Trophoblast cell (in vitro differentiated cells and primary cell): ENCODE results near the gene LRP2.
A peak's percentile ranks its signal among the peaks of the same experiment; 100 is the strongest.

Experiments
- DNase-seq, 2 donors: peaks; one replicate each; pipeline ENCODE4 v3.0.0-alpha.2; 2016
- H2AFZ ChIP-seq: 2 replicates; pipeline ENCODE4 v1.6.1; 2013; ENCODE audit warnings: low read length, moderate library complexity, mild to moderate bottlenecking; ENCODE audit not compliant: insufficient read depth, poor library complexity
- H2AK5ac ChIP-seq: 2 replicates; pipeline ENCODE4 v1.6.1; 2013; ENCODE audit warnings: mild to moderate bottlenecking, low read length
- H2BK120ac ChIP-seq: 2 replicates; pipeline ENCODE4 v1.6.1; 2013; ENCODE audit warnings: low read length, mild to moderate bottlenecking, moderate library complexity; ENCODE audit not compliant: insufficient read depth, poor library complexity
- H2BK12ac ChIP-seq: 2 replicates; pipeline ENCODE4 v1.6.1; 2013; ENCODE audit warnings: mild to moderate bottlenecking, low read length, moderate library complexity
- H2BK5ac ChIP-seq: 2 replicates; pipeline ENCODE4 v1.6.1; 2013; ENCODE audit warnings: low read length, low read depth, moderate library complexity, mild to moderate bottlenecking; ENCODE audit not compliant: poor library complexity
- H3K14ac ChIP-seq: 2 replicates; pipeline ENCODE4 v1.6.1; 2013; ENCODE audit warnings: mild to moderate bottlenecking, low read length
- H3K18ac ChIP-seq: 2 replicates; pipeline ENCODE4 v1.6.1; 2013; ENCODE audit warnings: mild to moderate bottlenecking, low read length
- H3K23ac ChIP-seq: 2 replicates; pipeline ENCODE4 v1.6.1; 2013; ENCODE audit warnings: low read length
- H3K27ac ChIP-seq: 2 replicates; pipeline ENCODE4 v1.5.1; 2013; ENCODE audit warnings: low read depth, mild to moderate bottlenecking, inconsistent platforms, low read length, moderate library complexity
- H3K27me3 ChIP-seq: 2 replicates; pipeline ENCODE4 v1.6.1; 2013; ENCODE audit warnings: inconsistent platforms, mild to moderate bottlenecking, low read length, moderate library complexity; ENCODE audit not compliant: insufficient read depth
- H3K36me3 ChIP-seq, 2 experiments: 1 replicate in 1 of 2; 2 replicates in 1 of 2; pipeline ENCODE4 v1.6.1; 2013; ENCODE audit warnings: low read length in 2 of 2, mild to moderate bottlenecking in 2 of 2, moderate library complexity in 1 of 2; ENCODE audit not compliant: insufficient read depth in 2 of 2, control insufficient read depth in 1 of 2
- H3K4ac ChIP-seq: 2 replicates; pipeline ENCODE4 v1.6.1; 2013; ENCODE audit warnings: low read depth, mild to moderate bottlenecking, low read length, moderate library complexity
- H3K4me1 ChIP-seq, 2 experiments: 1 replicate in 1 of 2; 2 replicates in 1 of 2; pipeline ENCODE4 v1.6.1; 2013; ENCODE audit warnings: low read length in 2 of 2, mild to moderate bottlenecking in 2 of 2, moderate library complexity in 1 of 2; ENCODE audit not compliant: insufficient read depth in 2 of 2, control insufficient read depth in 1 of 2
- H3K4me2 ChIP-seq: 2 replicates; pipeline ENCODE4 v1.6.1; 2013; ENCODE audit warnings: inconsistent platforms, mild to moderate bottlenecking, low read length, moderate library complexity
- H3K4me3 ChIP-seq: 2 replicates; pipeline ENCODE4 v1.5.1; 2013; ENCODE audit warnings: mild to moderate bottlenecking, low read depth, low read length, inconsistent platforms
- H3K79me1 ChIP-seq: one replicate; pipeline ENCODE4 v1.6.1; 2013; ENCODE audit warnings: low read length
- H3K79me2 ChIP-seq: 2 replicates; pipeline ENCODE4 v1.6.1; 2013; ENCODE audit warnings: low read length, mild to moderate bottlenecking; ENCODE audit not compliant: control insufficient read depth, insufficient read depth, poor library complexity
- H3K9ac ChIP-seq: 2 replicates; pipeline ENCODE4 v1.6.1; 2013; ENCODE audit warnings: mild to moderate bottlenecking, low read length
- H3K9me3 ChIP-seq: 2 replicates; pipeline ENCODE4 v1.6.1; 2013; ENCODE audit warnings: low read depth, mild to moderate bottlenecking, control low read depth, inconsistent platforms, low read length; ENCODE audit not compliant: insufficient read depth
- H4K12ac ChIP-seq: 2 replicates; pipeline ENCODE4 v1.6.1; 2013; ENCODE audit warnings: low read depth, mild to moderate bottlenecking, low read length, moderate library complexity
- H4K8ac ChIP-seq: 2 replicates; pipeline ENCODE4 v1.6.1; 2013; ENCODE audit warnings: low read depth, mild to moderate bottlenecking, low read length, moderate library complexity
- H4K91ac ChIP-seq: one replicate; pipeline ENCODE4 v1.6.1; 2013; ENCODE audit warnings: low read depth, mild to moderate bottlenecking, low read length, moderate library complexity
- WGBS: extraction: QIAGEN DNeasy Blood & Tissue Kit; methylation state at CpG from one replicate; pipeline ENCODE4 v1.1.7; 2013; ENCODE audit warnings: missing lambda C conversion rate; ENCODE audit not compliant: insufficient read length, insufficient coverage; ENCODE audit errors: extremely low coverage; 5-methylcytosine and 5-hydroxymethylcytosine counted together

Gene LRP2

GRCh38 chr2:169259402-169259801 is 102.9 kb downstream of the LRP2 start:
- H3K79me1 ChIP-seq, result no peaks in the 10 kb centered on the region
- no peak overlapping the region for H3K27ac ChIP-seq

GRCh38 chr2:169258045-169258601 is 104.2 kb downstream of the LRP2 start:
- Histone ChIP-seq H2BK120ac (no peak overlapping the region), H3K18ac (no peak overlapping the region), H3K4me2 (no peak overlapping the region), H3K4me3 (no peak overlapping the region), H4K8ac (no peak overlapping the region), H2AK5ac (no peak overlapping the region), H3K9me3 (no peaks in the 10 kb centered on the region), H3K9ac (no peak overlapping the region), H3K36me3 (no peaks in the 10 kb centered on the region), H3K27me3 (no peaks in the 10 kb centered on the region), H4K91ac (no peak overlapping the region), H3K27ac (no peak overlapping the region), H4K12ac (no peak overlapping the region), H3K4ac (no peak overlapping the region), H3K4me1 (no peaks in the 10 kb centered on the region), H3K79me1 (no peaks in the 10 kb centered on the region), H2BK5ac (no peak overlapping the region), H2AFZ (no peak overlapping the region), H3K23ac (no peak overlapping the region), H3K14ac (no peak overlapping the region), H2BK12ac (no peak overlapping the region), H3K79me2 (no peaks in the 10 kb centered on the region)
- no CpG with 5 or more reads among the region's 3 CpGs for WGBS
- DNase-seq, result peak; percentile 88 to 95

More at GRCh38 chr2:169259402-169259801, 102.9 kb downstream of the LRP2 start:
- Histone ChIP-seq H3K18ac (no peak overlapping the region), H3K27me3 (no peaks in the 10 kb centered on the region), H2AFZ (no peak overlapping the region), H3K4me2 (no peak overlapping the region), H2BK120ac (no peak overlapping the region), H3K4me3 (no peak overlapping the region), H3K4me1 (no peaks in the 10 kb centered on the region), H3K79me2 (no peaks in the 10 kb centered on the region), H3K23ac (no peak overlapping the region), H2BK5ac (no peak overlapping the region), H4K8ac (no peak overlapping the region), H3K14ac (no peak overlapping the region), H3K9me3 (no peaks in the 10 kb centered on the region), H2AK5ac (no peak overlapping the region), H4K12ac (no peak overlapping the region), H3K4ac (no peak overlapping the region), H3K36me3 (no peaks in the 10 kb centered on the region), H2BK12ac (no peak overlapping the region), H4K91ac (no peak overlapping the region), H3K9ac (no peak overlapping the region)
- no CpG with 5 or more reads among the region's 5 CpGs for WGBS
- peak; percentile 5 to 15 for DNase-seq

- H3K27ac ChIP-seq, result no peak overlapping the region
- H2AK5ac ChIP-seq, result no peak overlapping the region
- H3K4me3 ChIP-seq, result no peak overlapping the region
- H2BK5ac ChIP-seq, result no peak overlapping the region
- H3K9me3 ChIP-seq, result no peaks in the 10 kb centered on the region
- no peak overlapping the region for H3K23ac ChIP-seq
- no peaks in the 10 kb centered on the region for H3K79me1 ChIP-seq
- no peaks in the 10 kb centered on the region for H3K27me3 ChIP-seq
- H3K4me1 ChIP-seq, result no peaks in the 10 kb centered on the region
- H3K79me2 ChIP-seq, result no peaks in the 10 kb centered on the region
- H2BK120ac ChIP-seq, result no peak overlapping the region
- H3K36me3 ChIP-seq, result no peaks in the 10 kb centered on the region
- no peak overlapping the region for H2BK12ac ChIP-seq
- no peak overlapping the region for H4K91ac ChIP-seq
- H4K12ac ChIP-seq, result no peak overlapping the region
- no peak overlapping the region for H2AFZ ChIP-seq
- no peak overlapping the region for H3K14ac ChIP-seq
- no peak overlapping the region for H3K4me2 ChIP-seq
- DNase-seq, result peak; percentile 31 to 51
- no peak overlapping the region for H3K9ac ChIP-seq
- no peak overlapping the region for H3K4ac ChIP-seq
- H3K18ac ChIP-seq, result no peak overlapping the region
- no CpG with 5 or more reads among the region's 4 CpGs for WGBS
- H4K8ac ChIP-seq, result no peak overlapping the region
These were observed 107.6 kb downstream of the LRP2 start for GRCh38 chr2:169254774-169255173.

- no peaks in the 10 kb centered on the region for H3K9me3 ChIP-seq
- no CpG with 5 or more reads among the region's 4 CpGs for WGBS
These were observed 115.1 kb downstream of the LRP2 start for GRCh38 chr2:169247211-169247610.

More at GRCh38 chr2:169247211-169247610, 115.1 kb downstream of the LRP2 start:
- Histone ChIP-seq H3K9ac (no peak overlapping the region), H3K14ac (no peak overlapping the region), H2BK12ac (no peak overlapping the region), H2BK5ac (no peak overlapping the region), H3K18ac (no peak overlapping the region), H2BK120ac (no peak overlapping the region), H2AK5ac (no peak overlapping the region), H3K36me3 (peaks cover 0 to 1% of the 10 kb centered on the region in 2 experiments), H3K79me1 (no peaks in the 10 kb centered on the region), H3K4me3 (no peak overlapping the region), H3K79me2 (no peaks in the 10 kb centered on the region), H3K27ac (no peak overlapping the region), H3K23ac (no peak overlapping the region), H4K8ac (no peak overlapping the region), H3K4me1 (no peaks in the 10 kb centered on the region), H3K27me3 (no peaks in the 10 kb centered on the region), H3K4ac (no peak overlapping the region), H4K91ac (no peak overlapping the region), H3K4me2 (no peak overlapping the region), H2AFZ (no peak overlapping the region), H4K12ac (no peak overlapping the region)
- no peak for DNase-seq
